Naive B cell (primary cell): ENCODE measurements around the gene BANF2. TPM values are rescaled to one million over a fixed set of nuclear protein-coding genes. Genes with fewer than 3 reads are reported as not detected.
"Not testable (repeated sequence)": the region's sequence is repeated elsewhere in the genome, so short reads cannot be mapped to it uniquely, and the experiment has no call there.

Experiments used
- ATAC-seq, 2 donors: fragments of 150-1000 bp; cut with Tn5 transposase; 2 replicates each; pipeline ENCODE4 v1.10.0; 2021; ENCODE audit warnings: low read depth in 2 of 2, mild to moderate bottlenecking in 2 of 2, moderate library complexity in 2 of 2
- DNase-seq: peaks from one replicate; pipeline ENCODE4 v3.0.0; 2022
- H3K27ac Mint-ChIP-seq, 6 donors: one replicate each; pipeline ENCODE4 v1.8.0; 2020 to 2022; ENCODE audit warnings: mild to moderate bottlenecking in 6 of 6, mixed read lengths in 6 of 6, moderate library complexity in 5 of 6, inconsistent platforms in 2 of 6
- H3K27me3 Mint-ChIP-seq, 3 donors: one replicate each; pipeline ENCODE4 v1.8.0; 2021 to 2022; ENCODE audit warnings: mixed read lengths in 3 of 3, mild to moderate bottlenecking in 1 of 3
- H3K36me3 Mint-ChIP-seq, 2 donors: one replicate each; pipeline ENCODE4 v1.8.0; 2020 to 2022; ENCODE audit warnings: mixed read lengths in 2 of 2, inconsistent platforms in 1 of 2, mild to moderate bottlenecking in 1 of 2
- H3K4me1 Mint-ChIP-seq, 3 donors: one replicate each; pipeline ENCODE4 v1.8.0; 2020 to 2022; ENCODE audit warnings: mixed read lengths in 3 of 3, inconsistent platforms in 1 of 3, mild to moderate bottlenecking in 1 of 3, moderate library complexity in 1 of 3
- H3K4me3 Mint-ChIP-seq, 8 donors: one replicate each; pipeline ENCODE4 v1.8.0; 2020 to 2022; ENCODE audit warnings: mild to moderate bottlenecking in 8 of 8, mixed read lengths in 8 of 8, moderate library complexity in 8 of 8, inconsistent platforms in 2 of 8
- H3K9me3 Mint-ChIP-seq, 7 donors: one replicate each; pipeline ENCODE4 v1.8.0; 2020 to 2022; ENCODE audit warnings: mixed read lengths in 7 of 7, mild to moderate bottlenecking in 5 of 7, inconsistent platforms in 2 of 7, moderate library complexity in 1 of 7
- polyA plus RNA-seq, 6 donors: library from polyadenylated mRNA; unstranded; fragments of 300-500 nt; fragmentation: Illumina TruSeq; gene quantifications; one replicate each; pipeline ENCODE4 v1.2.3, GENCODE V29; 2021; ENCODE audit warnings: low read depth in 6 of 6

Gene BANF2
- polyA plus RNA-seq, 6 donors from 2014 or later = not detected

- no peak for ATAC-seq
- Mint-ChIP-seq H3K27me3 (no peaks in the 10 kb centered on the region), H3K36me3 (peaks cover 12 to 32% of the 10 kb centered on the region in 2 donors), H3K4me3 (no peak overlapping the region), H3K4me1 (peaks cover 28 to 43% (median 38%) of the 10 kb centered on the region in 3 donors), H3K27ac (no peak overlapping the region), H3K9me3 (peaks cover 0 to 4% (median 0%) of the 10 kb centered on the region in 7 donors)
- no peak for DNase-seq
Measured at GRCh38 chr20:17658648-17658993, 41.1 kb upstream of the BANF2 start.

DNA sequence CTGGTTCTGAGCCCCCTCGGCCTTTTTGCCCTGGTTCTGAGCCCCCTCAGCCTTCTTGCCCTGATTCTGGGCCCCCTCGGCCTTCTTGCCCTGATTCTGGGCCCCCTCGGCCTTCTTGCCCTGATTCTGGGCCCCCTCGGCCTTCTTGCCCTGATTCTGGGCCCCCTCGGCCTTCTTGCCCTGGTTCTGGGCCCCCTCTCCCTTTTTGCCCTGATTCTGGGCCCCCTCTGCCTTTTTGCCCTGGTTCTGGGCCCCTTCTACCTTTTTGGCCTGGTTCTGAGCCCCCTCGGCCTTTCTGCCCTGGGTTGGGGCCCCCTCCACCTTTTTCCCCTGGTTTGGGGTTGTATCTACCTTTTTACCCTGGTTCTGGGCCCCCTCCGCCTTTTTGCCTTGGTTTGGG is 40.4 kb upstream of the BANF2 start:
- DNase-seq, H3K9me3 Mint-ChIP-seq, ATAC-seq, H3K4me3 Mint-ChIP-seq, H3K27me3 Mint-ChIP-seq: not testable (repeated sequence)
- peaks cover 12 to 32% of the 10 kb centered on the region in 2 donors for H3K36me3 Mint-ChIP-seq
- peaks cover 34 to 48% (median 41%) of the 10 kb centered on the region in 3 donors for H3K4me1 Mint-ChIP-seq
- peak overlapping the region in 2 of 6 donors; percentile 22 to 73 for H3K27ac Mint-ChIP-seq

GRCh38 chr20:17659801-17660200 is 40.0 kb upstream of the BANF2 start:
- DNase-seq (no peak), ATAC-seq (no peak)
- Mint-ChIP-seq H3K27ac (peak overlapping the region in 4 of 6 donors; percentile 47 to 77 (median 74)), H3K4me3 (no peak overlapping the region), H3K9me3 (peaks cover 0 to 4% (median 0%) of the 10 kb centered on the region in 7 donors), H3K4me1 (peaks cover 35 to 51% (median 43%) of the 10 kb centered on the region in 3 donors), H3K36me3 (peaks cover 12 to 32% of the 10 kb centered on the region in 2 donors), H3K27me3 (no peaks in the 10 kb centered on the region)

DNA sequence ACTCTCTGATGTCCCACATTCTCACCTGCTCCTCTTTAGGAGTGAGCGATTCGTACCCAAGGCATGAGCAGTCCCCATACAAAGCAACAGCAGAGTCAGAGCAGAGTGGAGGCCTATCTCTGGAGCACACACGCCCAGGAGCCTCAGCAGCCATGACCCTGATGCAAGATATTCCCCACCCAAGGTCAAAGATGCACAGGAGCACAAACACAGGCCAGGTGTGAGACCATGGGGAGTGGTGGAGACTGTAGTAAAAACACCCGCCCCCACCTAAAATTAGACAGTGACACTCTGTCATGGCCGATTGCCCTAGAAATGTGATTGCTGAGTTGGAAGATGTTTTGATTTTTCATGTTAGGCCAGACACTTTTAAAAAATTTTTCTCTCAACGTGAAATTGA is 39.1 kb upstream of the BANF2 start:
- peaks cover 12 to 32% of the 10 kb centered on the region in 2 donors for H3K36me3 Mint-ChIP-seq
- peak overlapping the region in 5 of 6 donors; percentile 32 to 89 (median 47) for H3K27ac Mint-ChIP-seq
- ATAC-seq = no peak

DNA sequence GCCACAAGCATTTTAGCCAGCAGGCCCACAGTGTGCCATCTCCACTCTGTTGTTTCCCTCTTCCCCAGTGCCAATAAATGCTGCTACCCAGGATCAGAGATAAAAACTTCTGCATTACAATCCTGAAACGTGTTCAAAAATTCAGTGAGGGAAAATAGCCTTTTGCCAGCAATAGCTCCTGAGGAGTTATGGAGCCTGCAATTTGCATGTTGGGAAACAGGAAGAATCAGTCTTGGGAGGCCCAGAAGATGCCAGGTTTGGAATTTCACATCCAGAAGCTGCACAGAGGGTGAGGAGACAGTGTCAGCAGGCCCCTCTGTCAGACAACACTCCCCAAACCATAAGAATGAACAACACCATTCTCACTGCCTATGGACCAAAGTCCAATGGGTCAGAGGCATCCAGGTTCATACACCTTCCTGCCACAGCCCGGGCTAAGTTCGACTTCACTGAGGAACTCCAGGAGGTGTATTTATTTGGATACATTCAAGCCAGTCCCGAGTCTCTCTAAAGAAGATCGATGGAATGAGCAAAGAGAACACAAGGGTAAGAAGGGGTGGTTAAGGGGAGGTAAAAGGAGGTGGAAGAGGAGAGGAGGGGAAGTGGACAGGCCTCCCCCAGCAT is 38.5 kb upstream of the BANF2 start:
- no peak for ATAC-seq
- Mint-ChIP-seq H3K36me3 (peaks cover 12 to 32% of the 10 kb centered on the region in 2 donors), H3K4me3 (no peak overlapping the region), H3K27ac (no peak overlapping the region), H3K4me1 (peaks cover 38 to 62% (median 47%) of the 10 kb centered on the region in 3 donors), H3K27me3 (no peaks in the 10 kb centered on the region), H3K9me3 (peaks cover 0 to 4% (median 0%) of the 10 kb centered on the region in 7 donors)
- DNase-seq = no peak

More for the DNA sequence above, 39.1 kb upstream of the BANF2 start:
- H3K27me3 Mint-ChIP-seq = no peaks in the 10 kb centered on the region
- peak overlapping the region in 1 of 8 donors; percentile 20 for H3K4me3 Mint-ChIP-seq
- DNase-seq = no peak
- peaks cover 0 to 4% (median 0%) of the 10 kb centered on the region in 7 donors for H3K9me3 Mint-ChIP-seq
- peaks cover 35 to 58% (median 47%) of the 10 kb centered on the region in 3 donors for H3K4me1 Mint-ChIP-seq

DNA sequence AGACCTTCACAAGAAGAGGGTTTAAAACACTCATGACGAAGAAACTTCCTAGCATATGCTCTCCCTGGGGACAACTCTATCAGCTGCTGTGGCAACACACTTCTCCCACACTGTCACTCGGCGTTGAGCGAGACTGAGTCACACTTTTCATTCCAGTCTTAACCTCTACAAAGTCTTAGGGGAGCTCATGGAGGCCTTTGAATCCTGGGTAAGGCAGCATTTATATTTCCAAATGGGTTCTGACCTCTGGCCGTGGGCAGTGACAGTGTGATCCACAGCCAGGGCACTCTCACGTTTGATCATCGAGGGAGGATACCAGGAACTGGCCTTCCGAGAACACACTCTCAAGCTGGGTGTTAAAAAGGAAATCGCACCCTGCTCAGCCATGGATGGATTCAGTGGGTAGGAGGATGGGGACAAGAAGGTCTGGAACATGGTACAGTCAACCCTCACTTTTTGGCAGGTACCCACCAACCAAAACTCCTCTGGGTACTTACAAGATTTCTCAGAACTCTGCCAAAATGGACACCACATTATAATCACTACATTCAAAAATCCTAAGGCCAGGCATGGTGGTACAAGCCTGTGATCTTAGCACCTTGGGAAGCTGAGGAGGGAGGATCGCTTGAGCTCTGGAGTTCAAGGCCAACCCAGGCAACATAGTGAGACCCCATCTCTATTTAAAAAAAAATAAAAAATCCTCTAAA is 37.3 kb upstream of the BANF2 start:
- Mint-ChIP-seq H3K4me3 (peak overlapping the region in 2 of 8 donors; percentile 44 to 59), H3K27ac (peak overlapping the region in 2 of 6 donors; percentile 11 to 32), H3K9me3 (peaks cover 0 to 4% (median 0%) of the 10 kb centered on the region in 7 donors), H3K4me1 (peaks cover 35 to 54% (median 45%) of the 10 kb centered on the region in 3 donors), H3K27me3 (no peaks in the 10 kb centered on the region), H3K36me3 (peaks cover 14 to 23% of the 10 kb centered on the region in 2 donors)
- DNase-seq = no peak
- peak in 1 of 2 donors; percentile 50 for ATAC-seq

- Mint-ChIP-seq H3K27me3 (no peaks in the 10 kb centered on the region), H3K36me3 (peaks cover 11 to 19% of the 10 kb centered on the region in 2 donors), H3K4me3 (no peak overlapping the region), H3K9me3 (peaks cover 0 to 3% (median 0%) of the 10 kb centered on the region in 7 donors), H3K27ac (no peak overlapping the region), H3K4me1 (peaks cover 33 to 49% (median 41%) of the 10 kb centered on the region in 3 donors)
- DNase-seq (no peak), ATAC-seq (no peak)
Measured at GRCh38 chr20:17663040-17663399, 36.7 kb upstream of the BANF2 start.

DNA sequence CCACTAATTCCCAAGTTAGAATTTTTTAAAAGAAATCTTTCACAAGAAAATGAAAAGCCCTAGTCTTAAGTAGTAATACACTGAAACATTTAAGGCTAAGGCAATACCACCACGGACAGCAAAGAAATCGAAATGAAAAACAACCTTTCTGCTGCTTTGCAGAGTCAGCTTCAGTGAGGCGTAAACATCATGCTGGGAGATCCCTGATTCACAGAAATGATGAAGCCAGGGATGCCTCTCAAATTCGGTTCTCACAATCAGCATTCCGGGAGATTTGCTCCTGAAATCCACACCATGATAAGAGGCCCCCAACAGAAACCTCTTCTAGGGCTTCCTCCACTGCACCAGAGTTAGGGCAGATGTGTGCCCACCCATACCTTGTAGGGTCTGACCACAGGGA is 36.3 kb upstream of the BANF2 start:
- H3K4me3 Mint-ChIP-seq = no peak overlapping the region
- DNase-seq = no peak
- peak overlapping the region in 1 of 6 donors; percentile 19 for H3K27ac Mint-ChIP-seq
- no peak for ATAC-seq
- H3K9me3 Mint-ChIP-seq = peaks cover 0 to 3% (median 0%) of the 10 kb centered on the region in 7 donors
- no peaks in the 10 kb centered on the region for H3K27me3 Mint-ChIP-seq
- peaks cover 31 to 46% (median 38%) of the 10 kb centered on the region in 3 donors for H3K4me1 Mint-ChIP-seq
- peaks cover 7 to 14% of the 10 kb centered on the region in 2 donors for H3K36me3 Mint-ChIP-seq

DNA sequence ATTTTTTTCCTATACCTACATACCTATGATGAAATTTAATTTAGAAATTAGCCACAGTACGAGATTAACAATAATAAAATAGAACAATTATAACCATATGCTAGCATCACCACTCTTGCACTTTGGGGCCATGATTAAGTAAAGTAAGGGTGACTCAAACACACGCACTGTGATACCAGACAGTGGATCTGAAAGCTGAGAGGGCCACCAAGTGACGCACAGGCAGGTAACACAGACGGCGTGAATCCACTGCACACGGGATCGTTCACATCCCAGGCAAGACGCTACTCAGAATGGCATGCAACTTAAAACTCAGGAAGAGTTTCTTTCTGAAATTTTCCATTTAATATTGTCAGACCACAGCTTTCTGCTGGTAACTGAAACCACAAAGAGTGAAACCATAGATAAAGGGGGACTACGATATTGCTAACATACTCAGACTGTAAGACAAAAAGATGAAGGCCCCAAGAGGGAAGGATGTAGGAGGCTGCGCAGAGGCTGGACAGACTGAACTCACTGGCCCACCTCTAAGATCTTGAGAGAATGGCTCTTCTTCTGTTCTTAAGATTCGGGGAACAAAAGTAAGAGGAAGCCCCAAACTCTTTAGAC is 35.6 kb upstream of the BANF2 start:
- Mint-ChIP-seq H3K4me3 (peak overlapping the region in 2 of 8 donors; percentile 9 to 67), H3K27ac (peak overlapping the region in 4 of 6 donors; percentile 28 to 75 (median 37)), H3K4me1 (peaks cover 31 to 46% (median 40%) of the 10 kb centered on the region in 3 donors), H3K36me3 (peaks cover 4 to 9% of the 10 kb centered on the region in 2 donors), H3K27me3 (no peaks in the 10 kb centered on the region), H3K9me3 (no peaks in the 10 kb centered on the region)
- ATAC-seq (no peak), DNase-seq (no peak)

DNA sequence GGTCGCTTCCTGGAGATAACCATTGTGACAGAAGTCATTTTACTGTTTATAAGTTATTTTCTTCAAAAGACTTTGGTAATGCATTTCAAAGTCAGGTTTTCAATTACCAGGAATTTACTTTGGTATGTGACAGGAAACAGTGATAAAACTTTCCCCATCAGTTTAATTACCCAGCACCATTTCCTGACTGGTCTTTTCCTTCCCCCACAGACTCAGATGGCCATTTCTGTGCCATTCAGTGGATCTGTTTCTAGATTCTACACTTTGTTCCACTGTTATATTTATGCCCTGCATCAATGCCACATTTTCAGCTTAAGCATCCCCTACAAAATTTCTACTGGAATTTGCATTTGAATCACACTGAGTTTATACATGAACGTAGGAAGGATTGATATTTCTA is 34.0 kb upstream of the BANF2 start:
- Mint-ChIP-seq H3K27me3 (no peaks in the 10 kb centered on the region), H3K36me3 (peaks cover 0 to 5% of the 10 kb centered on the region in 2 donors), H3K9me3 (no peaks in the 10 kb centered on the region), H3K27ac (peak overlapping the region in 1 of 6 donors; percentile 2), H3K4me3 (no peak overlapping the region), H3K4me1 (peaks cover 24 to 43% (median 32%) of the 10 kb centered on the region in 3 donors)
- no peak for DNase-seq
- no peak for ATAC-seq

DNA sequence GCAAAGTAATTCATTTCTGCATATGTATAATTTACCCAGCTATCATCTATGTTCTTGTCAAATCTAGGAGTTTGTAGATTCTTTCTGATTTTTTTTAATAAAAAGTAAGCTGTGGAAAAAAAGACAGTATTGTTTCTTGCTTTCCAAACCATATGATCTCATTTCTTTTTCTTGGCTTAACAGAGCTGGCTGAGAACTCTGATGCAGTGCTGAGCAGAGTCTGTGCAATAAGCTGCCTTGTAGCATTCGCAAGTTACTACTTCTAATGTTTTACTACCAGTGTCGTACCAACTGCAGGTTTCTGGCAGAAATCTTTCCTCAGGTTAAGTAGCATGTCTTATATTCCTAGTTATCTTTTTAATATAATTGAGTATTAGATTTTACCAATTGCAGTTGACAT is 33.3 kb upstream of the BANF2 start:
- peaks cover 31 to 43% (median 32%) of the 10 kb centered on the region in 3 donors for H3K4me1 Mint-ChIP-seq
- ATAC-seq = no peak

GRCh38 chr20:17667445-17667844 is 32.3 kb upstream of the BANF2 start:
- no peak overlapping the region for H3K4me3 Mint-ChIP-seq
- no peaks in the 10 kb centered on the region for H3K27me3 Mint-ChIP-seq
- H3K4me1 Mint-ChIP-seq = peaks cover 23 to 39% (median 30%) of the 10 kb centered on the region in 3 donors
- no peak overlapping the region for H3K27ac Mint-ChIP-seq
- no peak for ATAC-seq
- no peak for DNase-seq
- peaks cover 0 to 9% of the 10 kb centered on the region in 2 donors for H3K36me3 Mint-ChIP-seq
- no peaks in the 10 kb centered on the region for H3K9me3 Mint-ChIP-seq

More for the DNA sequence above, 33.3 kb upstream of the BANF2 start:
- DNase-seq = no peak
- H3K36me3 Mint-ChIP-seq = peaks cover 0 to 9% of the 10 kb centered on the region in 2 donors
- H3K27ac Mint-ChIP-seq = no peak overlapping the region
- H3K9me3 Mint-ChIP-seq = no peaks in the 10 kb centered on the region
- H3K27me3 Mint-ChIP-seq = no peaks in the 10 kb centered on the region
- H3K4me3 Mint-ChIP-seq = no peak overlapping the region

- Mint-ChIP-seq H3K27ac (peak overlapping the region in 1 of 6 donors; percentile 26), H3K9me3 (no peaks in the 10 kb centered on the region), H3K4me1 (peaks cover 21 to 38% (median 27%) of the 10 kb centered on the region in 3 donors), H3K27me3 (no peaks in the 10 kb centered on the region), H3K36me3 (peaks cover 0 to 9% of the 10 kb centered on the region in 2 donors), H3K4me3 (no peak overlapping the region)
- DNase-seq (no peak), ATAC-seq (no peak)
Measured at GRCh38 chr20:17668432-17668831, 31.3 kb upstream of the BANF2 start.
